ENCODE results near the gene HOXB3.

Gene HOXB3

DNA sequence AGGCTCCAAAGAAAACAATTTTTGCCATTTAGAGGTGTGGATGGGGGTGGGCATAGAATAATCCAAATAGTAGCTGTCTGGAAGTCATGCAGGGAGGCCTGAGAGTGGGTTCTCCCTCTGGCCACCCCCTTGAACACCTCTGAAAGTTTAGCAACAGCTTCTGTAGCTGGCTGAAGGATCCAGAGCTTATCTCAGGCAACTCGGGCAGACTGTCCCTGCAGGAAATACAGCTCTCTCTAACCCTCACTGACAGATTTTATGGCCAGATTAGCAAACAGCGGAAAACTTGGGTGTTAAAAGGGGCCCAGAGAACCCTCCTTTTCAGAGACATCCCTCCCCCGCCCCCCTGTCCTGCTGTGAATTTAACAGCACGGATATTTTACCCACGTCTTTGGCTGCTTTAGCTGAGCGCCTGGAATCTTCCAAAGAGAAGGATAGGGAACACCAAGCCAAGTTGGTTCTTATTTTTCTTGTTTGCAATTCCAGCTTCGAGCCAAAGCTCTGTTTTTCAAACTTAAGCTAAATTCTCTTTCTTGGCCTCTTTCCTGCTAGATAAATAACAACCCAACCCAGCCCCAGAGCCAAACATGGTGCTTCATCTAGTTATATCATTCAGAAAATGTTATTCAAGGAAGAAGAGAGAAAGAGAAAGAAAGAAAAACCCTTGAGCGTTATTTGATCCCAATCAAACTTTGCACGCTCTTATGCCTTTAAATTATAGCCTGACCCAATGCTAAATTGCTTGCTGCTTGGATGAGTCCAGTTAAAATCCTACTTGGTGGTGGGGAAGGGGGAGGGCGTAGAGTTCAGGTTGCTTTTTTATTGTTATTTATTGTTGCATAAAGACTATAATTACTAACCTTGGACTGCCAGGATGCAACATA, 42.9 kb downstream of the HOXB3 start:
- Histone ChIP-seq H3K36me3 (ENCODE audit: control insufficient read depth, insufficient read depth, low read length) (no peaks in the 10 kb centered on the region), H3K9ac (ENCODE audit: low read length) (peak overlapping the region; percentile 46), H3K4me1 (ENCODE audit: control insufficient read depth, insufficient read depth, low read length) (peaks cover 54% of the 10 kb centered on the region), H3K27me3 (ENCODE audit: control insufficient read depth, insufficient read depth, low read length) (no peaks in the 10 kb centered on the region), H3K4me3 (ENCODE audit: low read length) (peak overlapping the region; percentile 62), H3K27ac (ENCODE audit: low read depth, low read length) (peak overlapping the region; percentile 98)

DNA sequence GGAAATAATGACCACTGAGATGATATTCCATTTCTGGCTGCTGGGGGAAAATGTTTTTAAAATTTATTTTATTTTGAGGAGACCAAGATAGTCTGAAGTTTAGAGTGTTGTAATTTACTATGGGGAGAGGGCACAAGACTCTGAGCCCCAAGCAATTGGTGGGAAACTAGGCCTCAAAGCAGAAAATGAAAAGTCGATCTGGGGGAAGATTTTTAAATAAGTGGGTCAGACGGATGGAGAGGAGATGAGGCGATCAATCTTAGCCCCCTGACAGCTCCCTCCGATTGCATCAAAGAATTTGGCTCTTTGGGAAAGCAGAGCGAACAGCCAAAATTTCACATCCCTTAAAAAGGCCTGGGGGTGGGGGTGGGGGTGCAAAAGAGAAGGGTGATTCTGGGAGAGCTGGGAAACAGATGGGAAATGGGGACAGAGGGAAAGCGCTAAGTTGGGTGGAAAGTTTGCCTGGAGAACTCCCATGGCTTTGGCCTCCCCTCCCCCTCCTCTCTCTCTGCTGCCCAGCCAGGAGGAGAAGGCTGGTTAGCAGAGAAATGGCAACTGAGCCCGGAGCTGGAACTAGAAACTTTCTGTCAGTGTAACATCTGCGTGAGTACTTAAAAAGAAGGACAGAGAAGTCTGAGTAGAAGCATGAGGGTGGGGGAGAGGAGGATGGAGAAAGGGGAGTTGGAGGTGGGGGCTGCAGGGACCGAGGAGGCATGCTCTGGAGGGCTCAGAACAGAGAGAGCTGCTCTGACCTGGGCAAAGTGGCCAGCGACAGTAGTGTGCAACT, 43.7 kb downstream of the HOXB3 start:
- Histone ChIP-seq H3K27ac (ENCODE audit: low read depth, low read length) (peak overlapping the region; percentile 98), H3K4me3 (ENCODE audit: low read length) (peak overlapping the region; percentile 62), H3K27me3 (ENCODE audit: control insufficient read depth, insufficient read depth, low read length) (no peaks in the 10 kb centered on the region), H3K36me3 (ENCODE audit: control insufficient read depth, insufficient read depth, low read length) (no peaks in the 10 kb centered on the region), H3K4me1 (ENCODE audit: control insufficient read depth, insufficient read depth, low read length) (peaks cover 48% of the 10 kb centered on the region), H3K9ac (ENCODE audit: low read length) (peak overlapping the region; percentile 46)

DNA sequence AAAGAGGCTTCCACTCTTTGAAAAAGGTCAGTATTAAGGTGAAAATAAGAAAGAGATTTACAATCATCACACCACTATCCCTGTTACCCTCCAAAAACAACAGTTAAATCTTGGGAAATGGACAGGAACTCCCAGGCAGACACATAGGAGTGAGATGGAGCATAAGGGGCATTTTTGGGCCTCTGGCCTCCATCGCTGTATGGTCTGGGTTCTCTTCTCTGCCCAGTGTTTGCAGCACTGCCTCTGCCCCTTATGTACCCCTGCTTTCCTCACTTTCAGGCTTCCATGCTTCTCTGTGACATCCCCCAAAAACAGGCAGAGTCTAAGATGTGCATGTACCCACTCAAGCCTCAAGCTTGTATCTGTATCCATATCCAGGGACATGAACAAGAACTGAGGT, 44.5 kb downstream of the HOXB3 start:
- Histone ChIP-seq H3K4me1 (ENCODE audit: control insufficient read depth, insufficient read depth, low read length) (peaks cover 45% of the 10 kb centered on the region), H3K36me3 (ENCODE audit: control insufficient read depth, insufficient read depth, low read length) (no peaks in the 10 kb centered on the region), H3K4me3 (ENCODE audit: low read length) (no peak overlapping the region), H3K27me3 (ENCODE audit: control insufficient read depth, insufficient read depth, low read length) (no peaks in the 10 kb centered on the region), H3K27ac (ENCODE audit: low read depth, low read length) (peak overlapping the region; percentile 98), H3K9ac (ENCODE audit: low read length) (no peak overlapping the region)

DNA sequence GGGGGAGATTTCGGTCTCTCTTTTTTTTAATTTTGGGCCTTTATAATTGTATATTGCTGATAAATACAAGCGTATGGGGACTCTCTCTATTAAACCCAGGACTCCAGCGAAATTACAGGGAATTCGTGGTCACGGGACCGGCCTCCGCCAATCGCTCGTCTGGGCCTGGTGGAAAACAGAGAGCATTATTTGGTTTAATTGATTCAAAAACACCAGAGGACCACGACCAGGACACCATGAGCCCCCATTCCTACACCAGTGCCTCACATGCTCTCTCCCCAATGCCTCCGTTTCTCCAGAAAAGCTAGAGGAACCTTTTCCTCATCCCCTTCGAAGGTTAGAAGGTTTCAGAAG, 45.0 kb downstream of the HOXB3 start, which contains the start of gene HOXB2:
Gene HOXB2, minus strand, starts transcription at position 88 of the 354 bp plus-strand sequence. CDS start 198 bp downstream, outside the sequence.
- peak within 1 kb of the TSS; percentile 66 for H3K9ac ChIP-seq (ENCODE audit: low read length)
- H3K4me3 ChIP-seq (ENCODE audit: low read length) = peak within 1 kb of the TSS; percentile 85
- H3K4me1 ChIP-seq (ENCODE audit: control insufficient read depth, insufficient read depth, low read length) = peaks cover 45% of the 10 kb centered on the region
- H3K36me3 ChIP-seq (ENCODE audit: control insufficient read depth, insufficient read depth, low read length) = no peaks in the 10 kb centered on the region
- H3K27ac ChIP-seq (ENCODE audit: low read depth, low read length) = peak within 1 kb of the TSS; percentile 98
- no peaks in the 10 kb centered on the region for H3K27me3 ChIP-seq (ENCODE audit: control insufficient read depth, insufficient read depth, low read length)

DNA sequence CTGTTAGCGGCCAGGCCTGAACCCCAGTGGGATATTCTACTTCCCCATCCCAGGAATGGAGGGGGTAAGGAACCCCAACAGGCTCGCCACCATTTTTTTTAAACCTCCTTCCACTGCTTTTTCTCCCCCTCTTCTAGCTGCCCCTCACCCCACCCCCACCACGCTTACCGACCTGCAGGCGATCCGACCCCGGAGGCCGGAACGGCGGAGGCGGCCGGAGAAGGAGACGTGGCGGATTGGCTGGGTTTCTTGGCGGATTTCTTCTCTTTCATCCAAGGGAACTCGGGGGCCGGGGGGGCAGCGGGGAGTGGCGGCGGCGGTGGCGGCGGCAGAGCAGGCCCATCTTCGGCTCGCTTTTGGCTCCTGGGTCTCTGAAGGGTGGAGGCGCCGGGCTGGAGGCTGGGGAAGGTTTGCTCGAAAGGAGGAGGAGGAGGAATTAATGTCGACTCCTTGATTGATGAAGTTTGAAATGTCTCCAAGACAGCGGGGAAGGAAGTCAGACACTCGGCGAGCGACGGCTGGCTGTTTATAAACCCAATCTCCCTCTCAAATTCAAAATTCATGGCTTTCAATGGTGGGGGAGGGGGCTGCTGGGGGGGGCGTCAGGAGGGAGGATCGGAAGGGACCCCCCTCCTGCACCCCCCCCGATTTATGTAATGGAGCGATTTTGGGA, 45.6 kb downstream of the HOXB3 start:
- Histone ChIP-seq H3K27me3 (ENCODE audit: control insufficient read depth, insufficient read depth, low read length) (no peaks in the 10 kb centered on the region), H3K4me1 (ENCODE audit: control insufficient read depth, insufficient read depth, low read length) (peaks cover 44% of the 10 kb centered on the region), H3K9ac (ENCODE audit: low read length) (peak overlapping the region; percentile 66)

DNA sequence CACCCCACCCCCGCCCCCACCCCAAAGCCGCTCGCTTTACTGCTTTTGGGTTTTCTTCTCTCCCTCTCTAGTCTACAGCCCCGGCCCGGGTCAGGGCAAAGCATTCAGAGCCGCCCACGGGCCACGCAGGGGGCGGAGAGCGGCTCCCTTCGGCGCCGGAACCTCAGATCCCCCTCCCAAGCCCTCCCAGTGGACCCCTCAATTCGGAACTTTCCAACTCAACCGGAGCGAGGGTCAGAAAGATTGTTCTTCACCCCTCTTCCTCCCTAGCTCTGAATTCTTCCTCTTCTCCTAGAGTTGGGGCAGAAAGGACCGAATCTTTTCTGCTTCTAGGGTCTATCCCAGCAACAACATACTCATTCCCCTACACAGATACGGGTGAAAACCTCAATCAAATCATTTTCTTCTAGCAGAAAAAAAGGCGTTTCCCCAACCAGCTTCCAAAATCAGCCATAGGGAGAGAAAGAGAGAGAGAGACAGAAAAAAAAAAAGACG, 46.1 kb downstream of the HOXB3 start:
- Histone ChIP-seq H3K36me3 (ENCODE audit: control insufficient read depth, insufficient read depth, low read length) (no peaks in the 10 kb centered on the region), H3K27ac (ENCODE audit: low read depth, low read length) (peak overlapping the region; percentile 98), H3K4me3 (ENCODE audit: low read length) (peak overlapping the region; percentile 85), H3K4me1 (ENCODE audit: control insufficient read depth, insufficient read depth, low read length) (peaks cover 40% of the 10 kb centered on the region), H3K9ac (ENCODE audit: low read length) (peak overlapping the region; percentile 66), H3K27me3 (ENCODE audit: control insufficient read depth, insufficient read depth, low read length) (no peaks in the 10 kb centered on the region)

More for the DNA sequence above, 45.6 kb downstream of the HOXB3 start:
- peak overlapping the region; percentile 98 for H3K27ac ChIP-seq (ENCODE audit: low read depth, low read length)
- no peaks in the 10 kb centered on the region for H3K36me3 ChIP-seq (ENCODE audit: control insufficient read depth, insufficient read depth, low read length)
- peak overlapping the region; percentile 85 for H3K4me3 ChIP-seq (ENCODE audit: low read length)

DNA sequence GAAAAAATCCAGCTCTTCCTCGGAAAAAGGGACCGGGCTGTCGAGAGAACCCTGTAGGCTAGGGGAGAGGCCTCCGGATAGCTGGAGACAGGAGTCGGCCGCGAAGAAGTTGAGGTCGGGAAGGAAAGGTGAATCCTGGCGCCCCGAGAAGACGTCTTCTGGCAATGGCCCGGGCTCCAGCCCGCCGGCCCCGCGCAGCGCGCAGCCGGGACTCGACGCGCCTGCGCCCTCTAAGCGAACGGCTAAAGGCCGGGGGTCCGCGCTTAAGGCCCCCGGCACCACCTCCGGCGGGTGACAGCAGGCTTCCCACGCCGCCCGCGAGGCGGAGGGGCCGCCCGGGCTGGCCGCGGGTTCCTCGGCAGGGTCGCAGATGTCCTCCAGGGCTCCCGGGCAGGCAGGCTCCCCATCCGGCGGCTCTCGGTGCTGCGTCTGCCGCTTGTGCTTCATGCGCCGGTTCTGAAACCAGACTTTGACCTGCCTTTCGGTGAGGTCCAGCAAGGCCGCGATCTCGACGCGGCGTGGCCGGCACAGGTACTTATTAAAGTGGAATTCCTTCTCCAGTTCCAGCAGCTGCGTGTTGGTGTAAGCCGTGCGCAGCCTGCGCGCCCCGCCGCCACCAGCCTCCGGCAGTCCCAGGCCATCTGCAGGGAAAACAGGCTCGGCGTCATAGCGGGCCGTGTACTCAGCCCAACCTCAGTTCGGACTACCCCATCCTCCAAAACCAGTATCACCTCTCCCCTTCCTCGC, 46.8 kb downstream of the HOXB3 start:
- Histone ChIP-seq H3K27me3 (ENCODE audit: control insufficient read depth, insufficient read depth, low read length) (no peaks in the 10 kb centered on the region), H3K9ac (ENCODE audit: low read length) (peak overlapping the region; percentile 80), H3K4me1 (ENCODE audit: control insufficient read depth, insufficient read depth, low read length) (peaks cover 35% of the 10 kb centered on the region)

DNA sequence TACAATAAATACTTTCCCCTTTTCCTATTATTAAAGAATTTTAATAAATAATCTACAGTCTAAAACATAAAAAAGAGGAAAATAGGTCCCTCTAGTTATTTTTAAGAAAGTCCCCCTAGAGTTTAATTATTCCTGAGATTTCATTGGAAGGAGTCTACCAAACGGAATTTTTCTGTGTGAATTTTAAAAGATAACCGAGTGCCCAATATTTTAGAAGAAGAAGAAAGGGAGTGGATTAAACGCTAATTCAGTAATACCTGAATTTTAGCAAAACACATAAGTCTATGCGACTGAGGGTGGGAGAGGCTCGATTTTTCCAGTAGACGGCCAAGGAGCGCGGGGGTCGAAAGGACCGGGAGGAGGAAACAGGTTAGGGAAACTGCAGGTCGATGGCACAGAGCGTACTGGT, 47.3 kb downstream of the HOXB3 start:
- Histone ChIP-seq H3K4me3 (ENCODE audit: low read length) (peak overlapping the region; percentile 85), H3K4me1 (ENCODE audit: control insufficient read depth, insufficient read depth, low read length) (peaks cover 31% of the 10 kb centered on the region), H3K36me3 (ENCODE audit: control insufficient read depth, insufficient read depth, low read length) (no peaks in the 10 kb centered on the region), H3K27ac (ENCODE audit: low read depth, low read length) (peak overlapping the region; percentile 98), H3K9ac (ENCODE audit: low read length) (peak overlapping the region; percentile 80), H3K27me3 (ENCODE audit: control insufficient read depth, insufficient read depth, low read length) (no peaks in the 10 kb centered on the region)

More for the DNA sequence above, 46.8 kb downstream of the HOXB3 start:
- H3K27ac ChIP-seq (ENCODE audit: low read depth, low read length) = peak overlapping the region; percentile 98
- H3K36me3 ChIP-seq (ENCODE audit: control insufficient read depth, insufficient read depth, low read length) = no peaks in the 10 kb centered on the region
- peak overlapping the region; percentile 85 for H3K4me3 ChIP-seq (ENCODE audit: low read length)

DNA sequence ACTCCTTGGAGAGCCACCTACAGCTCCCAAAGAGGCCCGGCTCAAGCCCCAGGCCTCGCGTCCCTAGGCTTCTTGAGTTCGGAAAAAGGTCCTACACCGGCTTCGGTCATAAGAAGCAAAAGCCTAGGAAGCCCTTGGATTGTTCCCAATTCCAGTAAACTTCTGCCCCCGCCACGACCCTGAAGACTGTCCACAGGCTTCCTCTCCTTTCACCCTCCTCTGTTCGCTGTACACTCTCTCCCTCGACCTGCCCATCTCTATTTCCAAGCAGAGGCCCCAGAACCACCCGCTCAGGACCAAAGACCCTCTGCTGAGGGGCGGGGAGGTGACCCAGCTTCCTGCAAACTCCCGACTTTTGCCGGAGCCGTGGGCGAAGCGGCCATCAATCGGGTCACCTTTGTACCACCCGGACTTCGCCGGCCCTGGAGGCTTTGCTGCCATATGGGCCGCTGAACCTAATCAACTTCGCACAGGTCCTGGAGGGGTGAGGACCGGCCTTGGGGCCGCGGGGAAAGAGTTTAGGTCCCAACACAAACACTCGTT, 47.9 kb downstream of the HOXB3 start:
- no peaks in the 10 kb centered on the region for H3K27me3 ChIP-seq (ENCODE audit: control insufficient read depth, insufficient read depth, low read length)
- no peaks in the 10 kb centered on the region for H3K36me3 ChIP-seq (ENCODE audit: control insufficient read depth, insufficient read depth, low read length)
- peak overlapping the region; percentile 98 for H3K27ac ChIP-seq (ENCODE audit: low read depth, low read length)
- peak overlapping the region; percentile 85 for H3K4me3 ChIP-seq (ENCODE audit: low read length)
- peaks cover 27% of the 10 kb centered on the region for H3K4me1 ChIP-seq (ENCODE audit: control insufficient read depth, insufficient read depth, low read length)
- peak overlapping the region; percentile 80 for H3K9ac ChIP-seq (ENCODE audit: low read length)

DNA sequence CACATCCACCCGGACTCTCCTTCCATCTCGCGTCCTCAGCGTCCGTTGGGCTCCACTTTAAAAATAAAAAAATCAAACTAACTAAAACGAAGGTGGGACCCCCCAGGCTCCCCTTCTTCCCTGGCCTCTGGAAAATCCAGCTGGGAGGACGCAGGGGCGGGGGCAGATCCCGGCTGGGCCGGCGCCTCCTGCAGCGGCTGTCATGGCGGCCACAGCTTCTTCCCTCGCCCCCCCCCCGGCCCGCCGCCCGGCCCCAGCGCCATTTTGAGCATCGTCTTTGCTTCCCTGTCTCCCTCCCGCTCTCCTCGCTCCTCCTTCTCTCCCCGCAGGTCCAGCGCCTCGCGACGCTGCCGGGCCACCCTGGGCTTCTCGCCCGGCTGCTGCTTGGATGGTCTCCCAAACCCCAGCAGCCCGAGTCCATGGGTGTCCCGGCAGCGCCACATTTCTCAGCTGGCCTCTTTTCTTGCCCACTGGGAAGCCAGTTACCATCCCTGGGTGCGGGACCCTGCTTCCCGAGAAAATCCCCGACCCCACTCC, 48.4 kb downstream of the HOXB3 start:
- Histone ChIP-seq H3K36me3 (ENCODE audit: control insufficient read depth, insufficient read depth, low read length) (no peaks in the 10 kb centered on the region), H3K27me3 (ENCODE audit: control insufficient read depth, insufficient read depth, low read length) (no peaks in the 10 kb centered on the region), H3K4me3 (ENCODE audit: low read length) (peak overlapping the region; percentile 85), H3K9ac (ENCODE audit: low read length) (peak overlapping the region; percentile 71), H3K4me1 (ENCODE audit: control insufficient read depth, insufficient read depth, low read length) (peaks cover 23% of the 10 kb centered on the region), H3K27ac (ENCODE audit: low read depth, low read length) (peak overlapping the region; percentile 98)

DNA sequence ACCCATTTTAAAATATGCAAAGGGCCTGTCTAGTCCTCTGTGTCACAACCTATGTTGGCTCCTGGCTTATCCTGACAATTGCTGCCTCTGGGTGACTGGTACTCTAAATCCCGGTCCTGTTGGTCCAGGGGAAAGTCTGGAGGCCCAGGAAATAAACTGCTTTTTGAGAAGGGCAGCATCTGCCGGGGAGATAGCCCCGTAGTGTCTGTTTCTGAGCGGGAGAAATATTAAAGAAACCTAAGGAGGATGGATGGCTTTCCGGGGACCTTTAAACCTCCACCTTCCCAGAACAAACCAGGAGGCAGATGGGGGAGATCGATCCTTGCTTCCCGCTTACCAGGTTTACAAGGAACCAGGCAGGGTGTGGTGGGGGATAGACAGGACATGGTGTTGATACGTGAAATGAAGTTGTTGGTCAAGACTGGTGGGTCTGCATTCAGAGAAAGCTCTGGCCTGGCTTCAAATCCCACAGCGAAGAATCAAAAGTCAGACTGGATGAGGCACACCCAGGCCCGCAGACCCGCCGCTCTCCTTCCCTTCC, 48.9 kb downstream of the HOXB3 start:
- H3K27me3 ChIP-seq (ENCODE audit: control insufficient read depth, insufficient read depth, low read length) = no peaks in the 10 kb centered on the region
- peak overlapping the region; percentile 98 for H3K27ac ChIP-seq (ENCODE audit: low read depth, low read length)
- H3K4me1 ChIP-seq (ENCODE audit: control insufficient read depth, insufficient read depth, low read length) = peaks cover 18% of the 10 kb centered on the region
- H3K36me3 ChIP-seq (ENCODE audit: control insufficient read depth, insufficient read depth, low read length) = no peaks in the 10 kb centered on the region
- peak overlapping the region; percentile 43 for H3K4me3 ChIP-seq (ENCODE audit: low read length)
- H3K9ac ChIP-seq (ENCODE audit: low read length) = peak overlapping the region; percentile 29

Measured in rectal smooth muscle tissue (tissue), 1 donor.